C1 segment of cervical spinal cord (tissue), 14 donors: ENCODE results near the gene NBDY.
"Not testable (repeated sequence)": the region's sequence is repeated elsewhere in the genome, so short reads cannot be mapped to it uniquely, and the experiment has no call there.

Experiments
- DNase-seq, 14 donors: peaks; one replicate each; lab custom pipeline; 2025; lab: John Stamatoyannopoulos, UW

NBDY gene

GRCh38 chrX:56764153-56764974 lies 35.3 kb downstream of the NBDY start:
- DNase-seq, result no peak

- DNase-seq, result no peak
These were observed 36.1 kb downstream of the NBDY start for GRCh38 chrX:56764975-56765791.

- no peak for DNase-seq
These were observed 36.9 kb downstream of the NBDY start for GRCh38 chrX:56765811-56766553.

- no peak for DNase-seq
These were observed 37.7 kb downstream of the NBDY start for GRCh38 chrX:56766554-56767347.

- not testable (repeated sequence) for DNase-seq
These were observed 38.5 kb downstream of the NBDY start for GRCh38 chrX:56767348-56768119.

- DNase-seq, result not testable (repeated sequence)
These were observed 39.1 kb downstream of the NBDY start for GRCh38 chrX:56768120-56768660.

GRCh38 chrX:56772675-56773521 lies 43.9 kb downstream of the NBDY start:
- not testable (repeated sequence) for DNase-seq

- DNase-seq, result not testable (repeated sequence)
These were observed 44.5 kb downstream of the NBDY start for GRCh38 chrX:56773522-56774060.

- not testable (repeated sequence) for DNase-seq
These were observed 49.3 kb downstream of the NBDY start for GRCh38 chrX:56778099-56778923.

GRCh38 chrX:56778924-56779468 lies 50.0 kb downstream of the NBDY start:
- not testable (repeated sequence) for DNase-seq

GRCh38 chrX:56780681-56781649 lies 51.9 kb downstream of the NBDY start:
- not testable (repeated sequence) for DNase-seq

GRCh38 chrX:56782352-56782751 lies 53.3 kb downstream of the NBDY start:
- DNase-seq, result no peak

- peak in 7 of 14 donors; percentile 5 to 84 (median 64) for DNase-seq
These were observed 53.9 kb downstream of the NBDY start for GRCh38 chrX:56782791-56783449.

- DNase-seq, result peak in 13 of 14 donors; percentile 8 to 86 (median 80)
These were observed 54.4 kb downstream of the NBDY start for GRCh38 chrX:56783450-56783831.

- no peak for DNase-seq
These were observed 55.1 kb downstream of the NBDY start for GRCh38 chrX:56783996-56784620.
